ENCODE results near the gene SPATA18. TPM values are rescaled to one million over a fixed set of nuclear protein-coding genes. Genes with fewer than 3 reads are reported as not detected.

SPATA18 gene
- total RNA-seq, 3 donors from 2014 or later (not counting 1 experiment from before 2014, with no cell fraction given) = not detected

- Histone ChIP-seq H3K9me3 (ENCODE audit: control insufficient read depth, insufficient read depth, low read length) (no peaks in the 10 kb centered on the region), H3K4me3 (ENCODE audit: low read length) (no peak overlapping the region), H3K4me1 (ENCODE audit: control insufficient read depth, insufficient read depth, low read length) (no peaks in the 10 kb centered on the region), H3K27me3 (ENCODE audit: control insufficient read depth, insufficient read depth, low read length) (no peaks in the 10 kb centered on the region), H3K36me3 (ENCODE audit: control insufficient read depth, insufficient read depth, low read length) (no peaks in the 10 kb centered on the region), H3K27ac (ENCODE audit: low read length) (no peak overlapping the region)
- Mint-ChIP-seq H3K9me3 (peaks cover 0 to 6% of the 10 kb centered on the region in 2 donors), H3K27me3 (ENCODE audit: low read depth in 2 of 2) (no peaks in the 10 kb centered on the region), H3K27ac (no peak overlapping the region), H3K4me3 (no peak overlapping the region), H3K36me3 (no peaks in the 10 kb centered on the region), H3K4me1 (no peaks in the 10 kb centered on the region)
- no peak for TF ChIP-seq CTCF (IDR thresholded peaks at IDR 0.05)
- ATAC-seq (no peak), DNase-seq (no peak)
- WGBS (ENCODE audit: insufficient coverage) = 27% methylated on average over 2 of the region's 2 CpGs
- intact Hi-C loops (cut with micrococcal nuclease) = no loop called here
These were observed 48.9 kb downstream of the SPATA18 start for GRCh38 chr4:52099860-52100461.

- no peak overlapping the region for H3K4me3 Mint-ChIP-seq
- ATAC-seq = no peak
- H3K27me3 Mint-ChIP-seq (ENCODE audit: low read depth in 2 of 2) = no peaks in the 10 kb centered on the region
- Histone ChIP-seq H3K27me3 (ENCODE audit: control insufficient read depth, insufficient read depth, low read length) (no peaks in the 10 kb centered on the region), H3K36me3 (ENCODE audit: control insufficient read depth, insufficient read depth, low read length) (no peaks in the 10 kb centered on the region), H3K4me3 (ENCODE audit: low read length) (no peak overlapping the region), H3K9me3 (ENCODE audit: control insufficient read depth, insufficient read depth, low read length) (no peaks in the 10 kb centered on the region), H3K27ac (ENCODE audit: low read length) (no peak overlapping the region), H3K4me1 (ENCODE audit: control insufficient read depth, insufficient read depth, low read length) (no peaks in the 10 kb centered on the region)
- no peak overlapping the region for H3K27ac Mint-ChIP-seq
- peaks cover 0 to 8% of the 10 kb centered on the region in 2 donors for H3K9me3 Mint-ChIP-seq
- intact Hi-C loops (cut with micrococcal nuclease) = no loop called here
- no peak for DNase-seq
- no peaks in the 10 kb centered on the region for H3K4me1 Mint-ChIP-seq
- TF ChIP-seq CTCF (IDR thresholded peaks at IDR 0.05) = no peak
- H3K36me3 Mint-ChIP-seq = no peaks in the 10 kb centered on the region
These were observed 51.5 kb downstream of the SPATA18 start for GRCh38 chr4:52102587-52102986.

DNA sequence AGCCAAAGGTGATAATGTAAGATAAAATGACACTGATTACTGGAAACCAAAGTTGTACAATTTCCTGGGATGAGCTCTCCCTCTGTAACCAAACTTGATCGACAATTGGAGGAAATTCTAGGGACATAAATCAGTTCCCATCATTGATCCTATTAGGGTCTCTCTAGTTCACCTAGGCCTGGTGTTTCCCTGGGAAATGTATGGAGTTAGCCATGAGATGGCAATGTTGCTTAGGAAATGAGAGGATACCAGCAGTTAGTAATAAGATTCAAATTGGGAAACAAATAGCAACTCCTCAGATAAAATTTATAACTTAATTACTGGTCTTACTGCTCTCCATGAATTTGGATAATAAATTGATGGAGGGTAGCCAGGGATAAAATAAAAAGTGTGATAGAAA lies 52.2 kb downstream of the SPATA18 start:
- ATAC-seq (no peak), DNase-seq (no peak)
- Mint-ChIP-seq H3K4me3 (no peak overlapping the region), H3K36me3 (no peaks in the 10 kb centered on the region), H3K9me3 (peaks cover 0 to 8% of the 10 kb centered on the region in 2 donors), H3K4me1 (no peaks in the 10 kb centered on the region), H3K27ac (no peak overlapping the region), H3K27me3 (ENCODE audit: low read depth in 2 of 2) (no peaks in the 10 kb centered on the region)
- H3K9me3 ChIP-seq (ENCODE audit: control insufficient read depth, insufficient read depth, low read length) = no peaks in the 10 kb centered on the region
- no peak overlapping the region for H3K27ac ChIP-seq (ENCODE audit: low read length)
- 53% methylated on average over 1 of the region's 1 CpG for WGBS (ENCODE audit: insufficient coverage)
- no peaks in the 10 kb centered on the region for H3K27me3 ChIP-seq (ENCODE audit: control insufficient read depth, insufficient read depth, low read length)
- no peaks in the 10 kb centered on the region for H3K36me3 ChIP-seq (ENCODE audit: control insufficient read depth, insufficient read depth, low read length)
- TF ChIP-seq CTCF (IDR thresholded peaks at IDR 0.05) = no peak
- no peaks in the 10 kb centered on the region for H3K4me1 ChIP-seq (ENCODE audit: control insufficient read depth, insufficient read depth, low read length)
- no peak overlapping the region for H3K4me3 ChIP-seq (ENCODE audit: low read length)
- intact Hi-C loops (cut with micrococcal nuclease) = no loop called here

DNA sequence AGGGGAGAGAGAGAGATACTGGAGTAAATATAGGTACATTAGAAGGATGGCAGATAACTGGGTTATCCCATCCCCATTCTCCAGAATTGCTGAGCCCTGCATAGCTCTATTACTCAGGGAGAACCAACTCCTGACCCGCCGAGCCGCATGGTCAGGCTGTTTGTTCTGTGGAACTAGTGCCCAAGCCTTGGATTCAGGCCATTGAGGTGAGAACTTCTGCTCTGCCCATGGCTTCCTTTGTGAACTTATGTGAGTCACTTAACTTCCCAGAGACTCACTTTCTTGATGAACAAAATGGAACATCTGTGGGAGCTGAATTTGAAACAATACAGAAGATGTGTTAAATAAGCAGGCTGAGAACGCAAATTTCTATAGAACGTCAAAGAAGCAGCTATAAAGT lies 54.2 kb downstream of the SPATA18 start:
- intact Hi-C loops (cut with micrococcal nuclease) = no loop called here
- TF ChIP-seq CTCF (IDR thresholded peaks at IDR 0.05) = no peak
- H3K4me1 ChIP-seq (ENCODE audit: control insufficient read depth, insufficient read depth, low read length) = no peaks in the 10 kb centered on the region
- no peaks in the 10 kb centered on the region for H3K36me3 ChIP-seq (ENCODE audit: control insufficient read depth, insufficient read depth, low read length)
- ATAC-seq = no peak
- no peak overlapping the region for H3K27ac Mint-ChIP-seq
- WGBS (ENCODE audit: insufficient coverage) = 92% methylated on average over 5 of the region's 5 CpGs
- no peaks in the 10 kb centered on the region for H3K27me3 ChIP-seq (ENCODE audit: control insufficient read depth, insufficient read depth, low read length)
- no peaks in the 10 kb centered on the region for H3K4me1 Mint-ChIP-seq
- H3K36me3 Mint-ChIP-seq = no peaks in the 10 kb centered on the region
- H3K27ac ChIP-seq (ENCODE audit: low read length) = no peak overlapping the region
- no peak for DNase-seq
- peaks cover 0 to 8% of the 10 kb centered on the region in 2 donors for H3K9me3 Mint-ChIP-seq
- no peaks in the 10 kb centered on the region for H3K27me3 Mint-ChIP-seq (ENCODE audit: low read depth in 2 of 2)
- H3K4me3 Mint-ChIP-seq = no peak overlapping the region
- no peak overlapping the region for H3K4me3 ChIP-seq (ENCODE audit: low read length)
- no peaks in the 10 kb centered on the region for H3K9me3 ChIP-seq (ENCODE audit: control insufficient read depth, insufficient read depth, low read length)

Data from natural killer cell (primary cell).